CD14-positive monocyte (primary cell): Measurements from ENCODE around the gene ZCCHC9. TPM values are rescaled to one million over a fixed set of nuclear protein-coding genes. Genes with fewer than 3 reads are reported as not detected.

Experiments
- DNase-seq, 3 donors: peaks; one replicate each; pipeline ENCODE4 v3.0.0-alpha.2; 2011 to 2022
- H2AFZ ChIP-seq: 2 replicates; pipeline ENCODE4 v1.6.0; 2012; ENCODE audit warnings: mild to moderate bottlenecking, low read depth, low read length, inconsistent platforms; ENCODE audit not compliant: insufficient read depth, poor library complexity, severe bottlenecking
- H3K27ac ChIP-seq, 2 donors: 1 replicate in 1 of 2; 2 replicates in 1 of 2; pipeline ENCODE4 v1.5.1; 2012 to 2013; ENCODE audit warnings: low read length in 2 of 2, control low read depth in 1 of 2, inconsistent platforms in 1 of 2, low read depth in 1 of 2, mild to moderate bottlenecking in 1 of 2
- H3K27me3 ChIP-seq, 2 donors: one replicate each; pipeline versions ENCODE4 v1.6.0 to v1.6.1; 2011 to 2013; ENCODE audit warnings: low read length in 2 of 2; ENCODE audit not compliant: control insufficient read depth in 2 of 2, insufficient read depth in 2 of 2
- H3K36me3 ChIP-seq, 2 donors: replicated peaks in 1 of 2; 1 replicate in 1 of 2; 2 replicates in 1 of 2; pipeline versions ENCODE4 v1.5.1 to v1.6.1; 2012 to 2013; ENCODE audit warnings: low read length in 2 of 2, control low read depth in 1 of 2, inconsistent platforms in 1 of 2, mild to moderate bottlenecking in 1 of 2; ENCODE audit not compliant: insufficient read depth in 2 of 2, control insufficient read depth in 1 of 2
- H3K4me1 ChIP-seq, 2 donors: 1 replicate in 1 of 2; 2 replicates in 1 of 2; pipeline versions ENCODE4 v1.5.1 to v1.6.1; 2012 to 2013; ENCODE audit warnings: low read length in 2 of 2, control low read depth in 1 of 2, inconsistent platforms in 1 of 2, mild to moderate bottlenecking in 1 of 2, moderate library complexity in 1 of 2; ENCODE audit not compliant: insufficient read depth in 2 of 2, control insufficient read depth in 1 of 2
- H3K4me2 ChIP-seq: replicated peaks from 2 replicates; pipeline ENCODE3; 2012; ENCODE audit warnings: low read length, moderate library complexity, mild to moderate bottlenecking; ENCODE audit not compliant: poor library complexity, severe bottlenecking; ENCODE audit errors: extremely low read depth
- H3K4me3 ChIP-seq, 3 experiments: fragments of 200-600 bp in 1 of 3; sonication (generic) in 1 of 3; replicated peaks in 1 of 3; 1 replicate in 2 of 3; 2 replicates in 1 of 3; pipeline ENCODE4 v1.5.1; 2011 to 2013; ENCODE audit warnings: low read length in 3 of 3, mild to moderate bottlenecking in 3 of 3, control low read depth in 2 of 3, low read depth in 2 of 3, inconsistent platforms in 1 of 3, moderate library complexity in 1 of 3
- H3K79me2 ChIP-seq: 2 replicates; pipeline ENCODE4 v1.6.0; 2012; ENCODE audit warnings: mild to moderate bottlenecking, control low read depth, inconsistent platforms, low read length, moderate library complexity; ENCODE audit not compliant: insufficient read depth
- H3K9ac ChIP-seq: 2 replicates; pipeline ENCODE4 v1.6.0; 2017; ENCODE audit warnings: low read length, mild to moderate bottlenecking; ENCODE audit not compliant: insufficient read depth, poor library complexity, severe bottlenecking
- H3K9me3 ChIP-seq, 2 donors: replicated peaks in 1 of 2; 1 replicate in 1 of 2; 2 replicates in 1 of 2; pipeline versions ENCODE4 v1.5.1 to v1.6.1; 2012 to 2013; ENCODE audit warnings: low read length in 2 of 2, control low read depth in 1 of 2; ENCODE audit not compliant: control insufficient read depth in 1 of 2, insufficient read depth in 1 of 2
- H4K20me1 ChIP-seq: 2 replicates; pipeline ENCODE4 v1.6.0; 2012; ENCODE audit warnings: mild to moderate bottlenecking, low read length, control low read depth, moderate library complexity; ENCODE audit not compliant: insufficient read depth
- H3K27ac Mint-ChIP-seq, 7 donors: one replicate each; pipeline ENCODE4 v1.8.0; 2020; ENCODE audit warnings: mild to moderate bottlenecking in 7 of 7, mixed read lengths in 7 of 7, moderate library complexity in 6 of 7, inconsistent platforms in 2 of 7
- H3K27me3 Mint-ChIP-seq, 3 donors: one replicate each; pipeline ENCODE4 v1.8.0; 2021 to 2022; ENCODE audit warnings: low read depth in 3 of 3, mild to moderate bottlenecking in 3 of 3, mixed read lengths in 3 of 3, moderate library complexity in 3 of 3, inconsistent platforms in 1 of 3
- H3K36me3 Mint-ChIP-seq, 2 donors: one replicate each; pipeline ENCODE4 v1.8.0; 2020; ENCODE audit warnings: mixed read lengths in 2 of 2, inconsistent platforms in 1 of 2, mild to moderate bottlenecking in 1 of 2
- H3K4me1 Mint-ChIP-seq: one replicate; pipeline ENCODE4 v1.8.0; 2020; ENCODE audit warnings: mild to moderate bottlenecking, mixed read lengths
- H3K4me3 Mint-ChIP-seq, 2 donors: one replicate each; pipeline ENCODE4 v1.8.0; 2020; ENCODE audit warnings: mild to moderate bottlenecking in 2 of 2, mixed read lengths in 2 of 2, moderate library complexity in 1 of 2
- H3K9me3 Mint-ChIP-seq, 7 donors: one replicate each; pipeline ENCODE4 v1.8.0; 2020 to 2022; ENCODE audit warnings: mixed read lengths in 7 of 7, mild to moderate bottlenecking in 6 of 7, moderate library complexity in 6 of 7, inconsistent platforms in 2 of 7
- WGBS: methylation state at CpG from one replicate; pipeline ENCODE4 v1.1.5; 2013; ENCODE audit warnings: missing lambda C conversion rate; ENCODE audit not compliant: insufficient coverage; 5-methylcytosine and 5-hydroxymethylcytosine counted together
- intact Hi-C, 2 donors: fragments of 100-400 bp; cut with micrococcal nuclease; formaldehyde crosslinking; loops; one replicate each; pipeline versions ENCODE4 v1.15.0 to v1.15.1; 2023
- polyA plus RNA-seq, 3 donors: library from polyadenylated mRNA; depleted of rRNA in 1 of 3; unstranded in 2 of 3; stranded (reverse) in 1 of 3; fragments of 300-500 nt in 2 of 3; fragments of >200 nt in 1 of 3; fragmentation: Illumina TruSeq in 2 of 3; gene quantifications; 1 replicate in 2 of 3; 2 replicates in 1 of 3; pipeline ENCODE4 v1.2.3, GENCODE V29; 2012 to 2021
- TF ChIP-seq, protein P1 (sequence below): fragments of 200-600 bp; IDR thresholded peaks from one replicate; pipeline ENCODE4 v1.8.0; 2022; ENCODE audit warnings: antibody characterized with exemption, mild to moderate bottlenecking

The ZCCHC9 gene
- polyA plus RNA-seq, 3 donors, result 10.6 to 15.9 (median 14.6) TPM

DNA sequence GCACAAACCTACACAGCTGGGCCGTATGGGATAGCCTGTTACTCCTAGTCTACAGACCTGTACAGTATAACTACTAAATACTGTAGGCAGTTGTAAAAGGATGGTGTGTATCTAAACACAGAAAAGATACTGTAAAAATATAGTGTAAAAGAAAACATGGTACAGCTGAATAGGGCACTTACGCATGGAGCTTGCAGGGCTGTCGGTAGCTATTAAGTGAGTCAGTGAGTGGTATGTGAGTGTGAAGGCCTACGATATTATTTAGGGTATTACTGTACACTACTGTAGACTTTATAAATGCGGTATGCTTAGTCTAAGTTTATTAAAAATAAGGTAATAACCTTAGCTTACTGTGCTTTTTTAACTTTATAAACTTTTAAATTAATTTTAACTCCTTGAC, 1.2 kb downstream of the ZCCHC9 start:
- Mint-ChIP-seq H3K9me3 (peaks cover 0 to 9% (median 3%) of the 10 kb centered on the region in 7 donors), H3K4me1 (peaks cover 29% of the 10 kb centered on the region), H3K27me3 (peaks cover 0 to 3% (median 0%) of the 10 kb centered on the region in 3 donors), H3K27ac (no peak overlapping the region), H3K4me3 (peak overlapping the region; percentile 94 to 99), H3K36me3 (peaks cover 11 to 12% of the 10 kb centered on the region in 2 donors)
- Histone ChIP-seq H4K20me1 (no peaks in the 10 kb centered on the region), H3K4me2 (peak overlapping the region; percentile 74), H3K4me3 (peak overlapping the region in 1 of 3 experiments; percentile 85), H3K27ac (peak overlapping the region in 1 of 2 donors; percentile 95), H3K9me3 (no peaks in the 10 kb centered on the region), H2AFZ (no peak overlapping the region), H3K4me1 (peaks cover 21 to 22% of the 10 kb centered on the region in 2 donors), H3K79me2 (peaks cover 22% of the 10 kb centered on the region), H3K9ac (no peak overlapping the region), H3K36me3 (peaks cover 10 to 12% of the 10 kb centered on the region in 2 donors), H3K27me3 (no peaks in the 10 kb centered on the region)
- DNase-seq, result no peak
- 100% methylated on average over 1 of the region's 5 CpGs for WGBS
- TF ChIP-seq, protein P1, sequence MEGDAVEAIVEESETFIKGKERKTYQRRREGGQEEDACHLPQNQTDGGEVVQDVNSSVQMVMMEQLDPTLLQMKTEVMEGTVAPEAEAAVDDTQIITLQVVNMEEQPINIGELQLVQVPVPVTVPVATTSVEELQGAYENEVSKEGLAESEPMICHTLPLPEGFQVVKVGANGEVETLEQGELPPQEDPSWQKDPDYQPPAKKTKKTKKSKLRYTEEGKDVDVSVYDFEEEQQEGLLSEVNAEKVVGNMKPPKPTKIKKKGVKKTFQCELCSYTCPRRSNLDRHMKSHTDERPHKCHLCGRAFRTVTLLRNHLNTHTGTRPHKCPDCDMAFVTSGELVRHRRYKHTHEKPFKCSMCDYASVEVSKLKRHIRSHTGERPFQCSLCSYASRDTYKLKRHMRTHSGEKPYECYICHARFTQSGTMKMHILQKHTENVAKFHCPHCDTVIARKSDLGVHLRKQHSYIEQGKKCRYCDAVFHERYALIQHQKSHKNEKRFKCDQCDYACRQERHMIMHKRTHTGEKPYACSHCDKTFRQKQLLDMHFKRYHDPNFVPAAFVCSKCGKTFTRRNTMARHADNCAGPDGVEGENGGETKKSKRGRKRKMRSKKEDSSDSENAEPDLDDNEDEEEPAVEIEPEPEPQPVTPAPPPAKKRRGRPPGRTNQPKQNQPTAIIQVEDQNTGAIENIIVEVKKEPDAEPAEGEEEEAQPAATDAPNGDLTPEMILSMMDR, result no peak
- intact Hi-C loops, result loop anchor here in 1 of 2 donors (5.0 kb wide), 1 partner anchor 975 kb away; the partner anchor contains the start of gene RPS23

DNA sequence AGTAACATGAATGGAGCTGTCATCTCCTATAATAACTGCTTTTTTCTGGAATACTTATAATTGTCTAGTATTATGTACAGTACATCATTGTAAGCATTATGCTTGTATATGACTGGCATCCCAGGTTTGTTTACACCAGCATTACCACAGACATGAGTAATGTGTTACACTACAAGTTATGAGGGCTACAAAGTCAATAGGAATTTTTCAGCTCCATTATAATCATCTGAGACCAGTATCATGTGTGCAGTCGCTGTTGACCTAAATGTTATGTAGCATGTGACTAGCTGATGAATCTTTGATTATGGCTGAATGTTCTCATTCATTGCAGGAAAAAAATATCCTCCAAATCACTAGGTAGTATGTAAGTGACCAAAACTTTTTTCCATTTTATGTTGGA, 2.2 kb downstream of the ZCCHC9 start:
- H3K4me3 ChIP-seq, result no peak overlapping the region
- H4K20me1 ChIP-seq, result no peaks in the 10 kb centered on the region
- peaks cover 22% of the 10 kb centered on the region for H3K79me2 ChIP-seq
- H3K27ac Mint-ChIP-seq, result no peak overlapping the region
- peaks cover 29% of the 10 kb centered on the region for H3K4me1 Mint-ChIP-seq
- no peaks in the 10 kb centered on the region for H3K27me3 ChIP-seq
- no peak overlapping the region for H3K4me2 ChIP-seq
- peaks cover 14 to 15% of the 10 kb centered on the region in 2 donors for H3K36me3 Mint-ChIP-seq
- peaks cover 0 to 3% (median 0%) of the 10 kb centered on the region in 3 donors for H3K27me3 Mint-ChIP-seq
- no peak overlapping the region for H3K27ac ChIP-seq
- H3K9me3 ChIP-seq, result no peaks in the 10 kb centered on the region
- TF ChIP-seq, protein P1, result no peak
- WGBS, result no CpG with 5 or more reads among the region's 1 CpG
- H3K4me3 Mint-ChIP-seq, result no peak overlapping the region
- H3K4me1 ChIP-seq, result peaks cover 21 to 22% of the 10 kb centered on the region in 2 donors
- peaks cover 0 to 9% (median 3%) of the 10 kb centered on the region in 7 donors for H3K9me3 Mint-ChIP-seq
- no peak for DNase-seq
- intact Hi-C loops, result loop anchor here in 1 of 2 donors (5.0 kb wide), 1 partner anchor 974 kb away; the partner anchor contains the start of gene RPS23
- peaks cover 12 to 16% of the 10 kb centered on the region in 2 donors for H3K36me3 ChIP-seq
- no peak overlapping the region for H2AFZ ChIP-seq
- H3K9ac ChIP-seq, result no peak overlapping the region
